Measurements from ENCODE around the gene AOC1.
"Not testable (repeated sequence)": the region's sequence is repeated elsewhere in the genome, so short reads cannot be mapped to it uniquely, and the experiment has no call there.

Gene AOC1

GRCh38 chr7:150898475-150899011, 46.2 kb downstream of the AOC1 start:
- peak; percentile 49 to 63 for DNase-seq

- DNase-seq: no peak
Measured at GRCh38 chr7:150900675-150901074, 48.4 kb downstream of the AOC1 start.

- DNase-seq: no peak
Measured at GRCh38 chr7:150901160-150902035, 49.1 kb downstream of the AOC1 start.

- DNase-seq: no peak
Measured at GRCh38 chr7:150902078-150903033, 50.0 kb downstream of the AOC1 start.

- no peak for DNase-seq
Measured at GRCh38 chr7:150903606-150904005, 51.3 kb downstream of the AOC1 start.

GRCh38 chr7:150904011-150904909, 51.9 kb downstream of the AOC1 start:
- no peak for DNase-seq

GRCh38 chr7:150908173-150908572, 55.9 kb downstream of the AOC1 start:
- DNase-seq: no peak

- no peak for DNase-seq
Measured at GRCh38 chr7:150909200-150909995, 57.1 kb downstream of the AOC1 start.

- DNase-seq: not testable (repeated sequence)
Measured at GRCh38 chr7:150910305-150910995, 58.1 kb downstream of the AOC1 start.

- DNase-seq: no peak
Measured at GRCh38 chr7:150910996-150911422, 58.7 kb downstream of the AOC1 start.

All from NCI-H187 (cell line).